ENCODE data around the gene PDP2. TPM values are rescaled to one million over a fixed set of nuclear protein-coding genes. Genes with fewer than 3 reads are reported as not detected.

The PDP2 gene
- total and polyA plus RNA-seq, 12 donors, result 1.2 to 5.7 (median 3.5) TPM

DNA sequence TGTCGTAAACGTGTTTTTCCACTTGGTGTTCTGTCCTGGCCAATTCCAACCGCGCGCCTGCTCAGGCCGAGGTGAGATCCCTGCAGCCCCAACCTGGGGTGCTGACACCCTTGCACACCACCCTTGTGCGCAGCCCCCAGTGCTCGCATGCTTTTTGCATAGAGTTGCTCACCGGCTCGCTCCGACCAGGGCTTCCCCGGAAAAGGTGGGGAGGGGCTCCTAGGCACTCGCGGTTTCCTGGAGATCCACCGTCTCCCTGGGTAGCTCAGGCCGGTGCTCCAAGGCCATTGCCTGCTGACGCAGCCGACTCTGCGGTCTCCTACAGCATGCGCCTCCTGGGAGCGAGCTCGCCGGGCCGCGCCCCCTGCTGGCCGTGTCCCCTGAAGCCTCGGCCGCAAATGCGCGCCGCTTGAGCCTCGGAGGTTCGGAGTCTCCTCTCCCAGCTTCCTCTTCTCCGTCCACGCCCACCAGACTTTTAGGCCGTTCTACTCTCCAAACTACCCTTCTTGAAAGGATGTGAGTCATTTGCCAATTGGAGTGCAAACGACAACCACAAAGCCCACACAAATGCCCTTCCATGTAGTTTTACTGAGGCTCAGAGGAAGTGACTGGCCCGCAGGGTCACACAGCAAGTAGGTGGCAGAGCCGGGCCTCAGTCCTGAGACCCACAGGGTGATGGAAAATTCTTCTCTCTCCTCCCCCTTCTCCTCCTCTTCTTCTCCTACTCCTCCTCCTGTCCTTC, 7.2 kb upstream of the PDP2 start:
- intact Hi-C loops (cut with DNase I), result loop anchor here in 3 of 10 donors (2.0 to 5.0 kb wide), 3 partner anchors 42 to 146 kb away; partner anchors contain the start of gene NAE1 (in 1 of the 3)
- H3K4me1 ChIP-seq, result peaks cover 0 to 23% (median 9%) of the 10 kb centered on the region in 9 donors
- ATAC-seq, result peak; percentile 92 to 97 (median 96)
- no peaks in the 10 kb centered on the region for H3K9me3 ChIP-seq
- TF ChIP-seq, protein P1, sequence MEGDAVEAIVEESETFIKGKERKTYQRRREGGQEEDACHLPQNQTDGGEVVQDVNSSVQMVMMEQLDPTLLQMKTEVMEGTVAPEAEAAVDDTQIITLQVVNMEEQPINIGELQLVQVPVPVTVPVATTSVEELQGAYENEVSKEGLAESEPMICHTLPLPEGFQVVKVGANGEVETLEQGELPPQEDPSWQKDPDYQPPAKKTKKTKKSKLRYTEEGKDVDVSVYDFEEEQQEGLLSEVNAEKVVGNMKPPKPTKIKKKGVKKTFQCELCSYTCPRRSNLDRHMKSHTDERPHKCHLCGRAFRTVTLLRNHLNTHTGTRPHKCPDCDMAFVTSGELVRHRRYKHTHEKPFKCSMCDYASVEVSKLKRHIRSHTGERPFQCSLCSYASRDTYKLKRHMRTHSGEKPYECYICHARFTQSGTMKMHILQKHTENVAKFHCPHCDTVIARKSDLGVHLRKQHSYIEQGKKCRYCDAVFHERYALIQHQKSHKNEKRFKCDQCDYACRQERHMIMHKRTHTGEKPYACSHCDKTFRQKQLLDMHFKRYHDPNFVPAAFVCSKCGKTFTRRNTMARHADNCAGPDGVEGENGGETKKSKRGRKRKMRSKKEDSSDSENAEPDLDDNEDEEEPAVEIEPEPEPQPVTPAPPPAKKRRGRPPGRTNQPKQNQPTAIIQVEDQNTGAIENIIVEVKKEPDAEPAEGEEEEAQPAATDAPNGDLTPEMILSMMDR (IDR thresholded peaks at IDR 0.05), result peak; percentile 75 to 99 (median 96)
- peak overlapping the region in 6 of 10 donors; percentile 1 to 70 (median 32) for H3K27ac ChIP-seq
- no peaks in the 10 kb centered on the region for H3K36me3 ChIP-seq
- H3K4me3 ChIP-seq, result peak overlapping the region in 9 of 10 donors; percentile 8 to 52 (median 43)
- WGBS, 2 donors, result 5 to 6% methylated on average over 36 to 39 of the region's 39 CpGs
- DNase-seq, result peak; percentile 89 to 92
- H3K27me3 ChIP-seq, result peaks cover 0 to 5% (median 0%) of the 10 kb centered on the region in 7 donors

DNA sequence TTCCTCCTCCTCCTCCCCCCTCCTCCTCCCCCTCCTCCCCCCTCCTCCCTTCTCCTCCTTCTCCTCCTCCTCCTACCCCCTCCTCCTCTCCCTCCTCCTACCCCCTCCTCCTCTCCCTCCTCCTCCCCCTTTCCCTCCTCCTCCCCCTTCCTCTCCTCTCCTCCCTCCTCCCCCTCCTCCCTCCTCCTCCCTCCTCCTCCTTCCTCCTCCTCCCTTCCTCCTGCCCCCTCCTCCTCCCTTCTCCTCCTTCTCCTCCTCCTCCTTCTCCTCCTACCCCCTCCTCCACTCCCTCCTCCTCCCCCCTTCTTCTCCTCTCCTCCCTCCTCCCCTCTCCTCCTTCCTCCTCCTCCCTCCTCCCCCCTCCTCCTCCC, 6.6 kb upstream of the PDP2 start:
- Histone ChIP-seq H3K27me3 (peaks cover 0 to 5% (median 0%) of the 10 kb centered on the region in 7 donors), H3K9me3 (no peaks in the 10 kb centered on the region), H3K4me1 (peaks cover 0 to 28% (median 9%) of the 10 kb centered on the region in 9 donors), H3K27ac (no peak overlapping the region), H3K36me3 (no peaks in the 10 kb centered on the region), H3K4me3 (no peak overlapping the region)
- ATAC-seq (no peak), DNase-seq (no peak)
- TF ChIP-seq, protein P1 (IDR thresholded peaks at IDR 0.05), result no peak
- intact Hi-C loops (cut with DNase I), result loop anchor here in 4 of 10 donors (2.0 to 5.0 kb wide), 4 partner anchors 43 to 267 kb away; partner anchors contain the start of gene NAE1 (in 1 of the 4)

DNA sequence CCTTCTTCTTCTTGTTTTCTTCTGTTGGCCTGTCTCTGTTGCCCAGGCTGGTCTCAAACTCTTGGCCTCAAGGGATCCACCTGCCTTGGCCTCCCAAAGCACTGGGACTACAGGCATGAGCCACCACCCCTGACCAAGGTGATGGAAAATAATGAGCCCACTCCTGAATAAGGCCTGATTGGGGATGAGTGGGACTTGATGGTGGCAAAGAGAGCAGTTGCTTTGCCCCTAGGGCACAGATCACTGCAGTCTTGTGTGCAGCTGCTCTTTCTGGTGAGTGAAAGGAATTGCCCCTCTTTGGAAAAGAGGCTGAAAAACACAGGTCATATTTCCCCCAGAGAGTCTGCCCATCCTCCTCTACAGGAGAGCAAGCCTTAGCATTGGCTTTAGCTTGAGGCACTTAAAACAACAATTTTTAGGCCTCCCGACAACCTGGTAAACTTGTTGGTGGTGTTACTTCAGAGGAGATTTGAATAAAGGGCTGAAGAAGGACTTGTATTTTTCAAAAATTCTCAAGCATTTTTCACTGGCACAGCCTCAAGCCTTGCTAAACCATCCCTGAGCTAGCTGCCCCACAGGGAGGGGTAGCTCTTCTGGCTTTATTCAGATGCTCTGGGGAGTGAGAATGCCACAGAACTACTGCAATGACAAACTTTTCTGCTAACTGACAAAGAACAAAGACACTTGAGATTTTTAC, 6.1 kb upstream of the PDP2 start:
- Histone ChIP-seq H3K4me1 (peaks cover 0 to 29% (median 9%) of the 10 kb centered on the region in 9 donors), H3K27me3 (peaks cover 0 to 5% (median 0%) of the 10 kb centered on the region in 7 donors), H3K27ac (no peak overlapping the region), H3K9me3 (no peaks in the 10 kb centered on the region), H3K36me3 (no peaks in the 10 kb centered on the region), H3K4me3 (no peak overlapping the region)
- intact Hi-C loops (cut with DNase I), result loop anchor here in 3 of 10 donors (2.0 to 5.0 kb wide), 3 partner anchors 142 to 267 kb away; no protein-coding TSS in a partner anchor
- no peak for DNase-seq
- TF ChIP-seq, protein P1 (IDR thresholded peaks at IDR 0.05), result no peak
- 81 to 82% methylated on average over 1 of the region's 1 CpG for whole genome bisulfite sequencing, 2 donors
- ATAC-seq, result no peak

DNA sequence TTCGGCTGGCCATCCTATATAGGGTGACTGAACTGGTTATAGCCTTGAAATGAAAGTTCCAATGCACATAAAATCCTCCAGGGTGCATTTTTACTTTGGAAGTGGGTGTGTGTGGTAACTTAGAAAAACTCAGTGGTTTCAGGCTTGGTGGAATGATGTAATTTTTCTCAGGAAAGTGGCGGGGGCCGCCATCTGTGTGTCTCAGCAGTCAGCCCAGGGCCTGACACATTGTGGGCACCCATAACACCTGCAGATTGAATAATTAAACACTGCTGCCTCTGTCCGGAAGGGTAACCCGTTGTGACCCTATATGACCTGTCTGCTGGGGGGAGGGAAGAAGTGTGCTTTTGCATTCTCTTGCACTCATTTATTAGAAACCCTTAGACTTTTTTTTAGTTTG, 2.2 kb upstream of the PDP2 start:
- Histone ChIP-seq H3K4me3 (no peak overlapping the region), H3K36me3 (peaks cover 0 to 2% (median 0%) of the 10 kb centered on the region in 9 donors), H3K27ac (no peak overlapping the region), H3K9me3 (no peaks in the 10 kb centered on the region), H3K4me1 (peaks cover 0 to 37% (median 13%) of the 10 kb centered on the region in 9 donors), H3K27me3 (peaks cover 0 to 5% (median 0%) of the 10 kb centered on the region in 7 donors)
- intact Hi-C loops (cut with DNase I), result no loop called here
- no peak for DNase-seq
- TF ChIP-seq, protein P1 (IDR thresholded peaks at IDR 0.05), result no peak
- WGBS, 2 donors, result 65 to 78% methylated on average over 5 of the region's 5 CpGs
- ATAC-seq, result no peak

Measured in heart right ventricle (tissue), 16 donors.